Suprapubic skin (tissue), 4 donors: ENCODE results near the gene TNIK. TPM values are rescaled to one million over a fixed set of nuclear protein-coding genes. Genes with fewer than 3 reads are reported as not detected.

ENCODE experiments used
- DNase-seq, 2 donors: peaks; one replicate each; pipeline ENCODE4 v3.0.0-alpha.2; 2019; ENCODE audit warnings: low spot score in 2 of 2
- H3K27ac ChIP-seq: fragments of 200-600 bp; sonication (generic); one replicate; pipeline ENCODE4 v1.5.1; 2019
- H3K27me3 ChIP-seq: fragments of 200-600 bp; sonication (generic); one replicate; pipeline ENCODE4 v1.5.1; 2019
- H3K36me3 ChIP-seq: fragments of 200-600 bp; sonication (generic); one replicate; pipeline ENCODE4 v1.5.1; 2019
- H3K4me1 ChIP-seq: fragments of 200-600 bp; sonication (generic); one replicate; pipeline ENCODE4 v1.5.1; 2019
- H3K4me3 ChIP-seq: fragments of 200-600 bp; sonication (generic); one replicate; pipeline ENCODE4 v1.5.1; 2019; ENCODE audit warnings: mild to moderate bottlenecking
- H3K9me3 ChIP-seq: fragments of 200-600 bp; sonication (generic); one replicate; pipeline ENCODE4 v1.5.1; 2019
- CTCF ChIP-seq, 2 donors: fragments of 200-600 bp in 1 of 2; fragments of 450-650 bp in 1 of 2; sonication (generic) in 1 of 2; IDR thresholded peaks; one replicate each; pipeline ENCODE4 v1.5.1; 2016 to 2019; ENCODE audit warnings: antibody characterized with exemption in 2 of 2, mild to moderate bottlenecking in 1 of 2, moderate library complexity in 1 of 2
- EP300 ChIP-seq: sonication (generic); formaldehyde crosslinking; IDR thresholded peaks from one replicate; pipeline ENCODE4 v1.6.1; 2017; ENCODE audit warnings: antibody characterized with exemption
- POLR2A ChIP-seq, 2 donors: fragments of 450-650 bp; IDR thresholded peaks; one replicate each; pipeline ENCODE4 v1.6.1; 2017; ENCODE audit warnings: antibody characterized with exemption in 2 of 2, mild to moderate bottlenecking in 2 of 2, moderate library complexity in 2 of 2
- POLR2AphosphoS5 ChIP-seq, 3 donors: sonication (generic); formaldehyde crosslinking; IDR thresholded peaks; one replicate each; pipeline ENCODE4 v1.6.1; 2017; ENCODE audit warnings: antibody characterized with exemption in 3 of 3
- WGBS: methylation state at CpG from one replicate; pipeline ENCODE4 v1.1.5; 2018; 5-methylcytosine and 5-hydroxymethylcytosine counted together
- total RNA-seq, 4 donors: library from RNA; depleted of rRNA; stranded (reverse); fragments of >200 nt; gene quantifications; one replicate each; pipeline ENCODE4 v1.1.0, GENCODE V29; 2016

TNIK gene
- total RNA-seq, 4 donors from 2014 or later = 2.0 to 4.3 (median 3.1) TPM

GRCh38 chr3:171376596-171376947 is 83.6 kb downstream of the TNIK start:
- no peaks in the 10 kb centered on the region for H3K9me3 ChIP-seq
- DNase-seq = no peak
- peaks cover 2% of the 10 kb centered on the region for H3K4me1 ChIP-seq
- H3K27ac ChIP-seq = no peak overlapping the region
- H3K36me3 ChIP-seq = no peaks in the 10 kb centered on the region
- TF ChIP-seq POLR2AphosphoS5 (IDR thresholded peaks at IDR 0.05) = no peak
- no peak for TF ChIP-seq CTCF (IDR thresholded peaks at IDR 0.05)
- H3K4me3 ChIP-seq = no peak overlapping the region
- no peaks in the 10 kb centered on the region for H3K27me3 ChIP-seq

DNA sequence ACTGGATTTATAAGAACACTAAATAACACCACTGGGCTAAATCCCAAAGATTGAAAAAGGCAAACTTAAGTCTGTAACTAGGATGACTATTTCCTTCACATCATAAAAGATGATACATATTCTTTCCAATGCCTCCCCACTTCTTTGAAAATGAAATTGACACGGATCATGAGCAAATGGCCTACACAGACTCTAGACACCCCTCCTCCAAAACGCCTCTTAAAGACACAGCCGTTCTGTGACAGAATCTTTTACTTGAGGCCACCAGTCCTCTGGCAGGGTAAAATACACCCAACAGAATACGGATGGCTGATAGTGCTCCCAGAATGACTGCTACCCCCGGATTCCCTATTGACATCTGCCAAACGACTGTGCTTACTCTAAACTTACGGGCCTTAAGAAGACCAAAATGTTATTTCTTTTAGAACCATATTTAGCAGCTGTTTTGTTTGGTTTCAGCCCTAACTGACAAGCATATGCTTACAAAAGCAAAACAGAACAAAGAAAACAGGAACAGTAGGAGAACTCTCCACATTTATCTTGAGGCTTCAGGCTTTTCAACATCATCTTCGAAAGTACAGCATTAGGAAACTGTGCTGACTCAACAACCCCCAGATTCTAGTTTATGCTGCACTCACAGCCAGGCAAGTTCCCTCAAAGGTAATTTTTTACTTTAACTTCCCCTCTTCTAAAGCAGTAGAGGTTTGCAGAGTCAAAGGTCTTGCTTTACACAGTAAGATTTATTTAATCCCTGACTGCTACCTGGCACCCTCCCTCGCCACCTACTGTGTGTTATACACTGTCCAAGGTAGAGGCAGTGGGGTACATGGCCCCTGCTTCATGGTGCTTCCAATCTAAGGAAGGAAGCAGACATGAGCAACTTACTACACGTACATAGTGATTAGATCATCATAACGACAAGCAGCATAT is 84.3 kb downstream of the TNIK start:
- H3K4me1 ChIP-seq = peaks cover 2% of the 10 kb centered on the region
- 75% methylated on average over 11 of the region's 11 CpGs for WGBS
- DNase-seq = no peak
- no peak overlapping the region for H3K4me3 ChIP-seq
- no peaks in the 10 kb centered on the region for H3K9me3 ChIP-seq
- no peak for TF ChIP-seq POLR2A (IDR thresholded peaks at IDR 0.05)
- H3K27me3 ChIP-seq = no peaks in the 10 kb centered on the region
- H3K27ac ChIP-seq = no peak overlapping the region
- no peaks in the 10 kb centered on the region for H3K36me3 ChIP-seq

DNA sequence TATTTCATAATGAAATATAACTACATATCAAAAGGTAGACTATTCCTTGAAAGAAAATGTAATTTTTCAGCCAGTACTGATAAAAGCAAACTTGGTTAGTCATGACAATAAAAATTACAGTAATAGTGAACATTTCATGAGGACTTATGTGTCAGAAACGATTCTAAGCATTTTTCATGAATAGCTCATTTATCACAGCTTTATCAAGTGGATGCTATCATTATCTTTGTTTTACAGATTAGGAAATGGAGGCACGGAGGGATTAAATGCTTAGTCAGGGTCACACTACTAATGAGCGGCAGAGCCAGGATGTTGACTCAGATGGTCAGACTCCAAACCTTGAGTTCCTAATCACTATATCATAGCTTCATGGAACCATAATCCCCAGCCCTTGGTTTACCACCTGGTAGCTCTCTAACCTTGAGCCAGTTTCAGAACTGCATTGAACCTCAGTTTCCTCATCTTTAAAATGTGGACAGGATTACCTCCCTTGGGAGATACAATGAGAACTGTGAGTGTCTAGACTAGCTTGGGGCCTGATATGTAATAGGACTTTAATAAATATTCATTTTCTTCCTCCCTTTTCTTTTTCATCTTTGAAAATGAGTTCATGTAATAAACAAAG is 85.4 kb downstream of the TNIK start:
- no peak for DNase-seq
- Histone ChIP-seq H3K4me1 (peaks cover 2% of the 10 kb centered on the region), H3K27me3 (no peaks in the 10 kb centered on the region), H3K27ac (no peak overlapping the region), H3K4me3 (no peak overlapping the region), H3K9me3 (no peaks in the 10 kb centered on the region), H3K36me3 (no peaks in the 10 kb centered on the region)
- TF ChIP-seq POLR2A (IDR thresholded peaks at IDR 0.05) = no peak
- TF ChIP-seq CTCF (IDR thresholded peaks at IDR 0.05) = no peak
- TF ChIP-seq EP300 = no peak
- no peak for TF ChIP-seq POLR2AphosphoS5 (IDR thresholded peaks at IDR 0.05)
- WGBS = 70% methylated on average over 3 of the region's 3 CpGs

GRCh38 chr3:171374260-171374659 is 85.9 kb downstream of the TNIK start:
- no peak overlapping the region for H3K27ac ChIP-seq
- peaks cover 2% of the 10 kb centered on the region for H3K4me1 ChIP-seq
- WGBS = 76% methylated on average over 1 of the region's 1 CpG
- no peak overlapping the region for H3K4me3 ChIP-seq
- H3K36me3 ChIP-seq = no peaks in the 10 kb centered on the region
- no peak for TF ChIP-seq EP300
- TF ChIP-seq POLR2AphosphoS5 (IDR thresholded peaks at IDR 0.05) = no peak
- no peak for TF ChIP-seq POLR2A (IDR thresholded peaks at IDR 0.05)
- TF ChIP-seq CTCF (IDR thresholded peaks at IDR 0.05) = no peak
- no peaks in the 10 kb centered on the region for H3K9me3 ChIP-seq
- H3K27me3 ChIP-seq = no peaks in the 10 kb centered on the region
- DNase-seq = no peak

GRCh38 chr3:171373711-171374110 is 86.5 kb downstream of the TNIK start:
- H3K36me3 ChIP-seq = no peaks in the 10 kb centered on the region
- no peak overlapping the region for H3K27ac ChIP-seq
- TF ChIP-seq EP300 (no peak), POLR2AphosphoS5 (IDR thresholded peaks at IDR 0.05) (no peak), POLR2A (IDR thresholded peaks at IDR 0.05) (no peak), CTCF (IDR thresholded peaks at IDR 0.05) (no peak)
- peaks cover 2% of the 10 kb centered on the region for H3K4me1 ChIP-seq
- H3K27me3 ChIP-seq = no peaks in the 10 kb centered on the region
- no peak for DNase-seq
- WGBS = 81% methylated on average over 2 of the region's 2 CpGs
- no peak overlapping the region for H3K4me3 ChIP-seq
- no peaks in the 10 kb centered on the region for H3K9me3 ChIP-seq
